Measurements from ENCODE around the gene NR1H3. TPM values are rescaled to one million over a fixed set of nuclear protein-coding genes. Genes with fewer than 3 reads are reported as not detected.

Gene NR1H3
- total and polyA plus RNA-seq, 2 of the 4 experiments (the other 2 are of a cell fraction), result 9.1 to 13.6 TPM

DNA sequence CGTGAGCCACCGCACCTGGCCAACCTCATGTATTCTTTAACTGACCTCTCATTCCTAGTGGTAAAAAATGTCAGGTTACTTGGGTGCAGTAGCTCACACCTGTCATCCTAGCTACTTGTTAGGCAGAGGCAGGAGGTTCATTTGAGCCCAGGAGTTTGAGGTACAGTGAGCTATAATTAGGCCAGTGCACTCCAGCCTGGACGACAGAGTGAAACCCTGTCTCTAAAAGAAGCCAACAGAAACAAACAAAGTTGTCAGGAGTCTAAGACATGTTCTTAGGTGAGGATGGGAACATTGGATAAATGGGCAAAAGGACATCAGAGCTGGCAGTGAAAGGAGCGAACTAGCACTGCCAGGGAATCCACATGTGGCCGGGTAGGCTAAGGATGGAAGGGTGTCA lies 30.3 kb downstream of the NR1H3 start:
- Histone ChIP-seq H3K9me1 (ENCODE audit: insufficient read depth, low read length) (peaks cover 11% of the 10 kb centered on the region; the same call in 1 of the 2 replicates), H3K23ac (ENCODE audit: low read depth, low read length) (no peak overlapping the region), H2BK5ac (ENCODE audit: low read depth, low read length, poor library complexity, severe bottlenecking) (no peak overlapping the region), H2AFZ (replicated peaks; ENCODE audit: low read length, poor library complexity) (no peak overlapping the region), H3K18ac (ENCODE audit: low read depth, low read length) (no peak overlapping the region), H2AK9ac (replicated peaks; ENCODE audit: low read depth, low read length, poor library complexity) (no peak overlapping the region), H3K4me1 (ENCODE audit: control insufficient read depth, insufficient read depth, low read length) (no peaks in the 10 kb centered on the region), H4K91ac (ENCODE audit: insufficient read depth, low read depth, low read length) (no peak overlapping the region), H4K8ac (ENCODE audit: low read depth in 2 of 2, low read length in 2 of 2) (no peak overlapping the region), H4K5ac (ENCODE audit: low read depth, low read length) (no peak overlapping the region), H4K20me1 (ENCODE audit: insufficient read depth, low read length) (no peaks in the 10 kb centered on the region), H3K14ac (replicated peaks; ENCODE audit: low read depth, low read length) (no peak overlapping the region), H2AK5ac (ENCODE audit: low read depth, low read length) (no peak overlapping the region), H3K27ac (ENCODE audit: insufficient read depth, low read length) (no peak overlapping the region), H3K4me3 (ENCODE audit: insufficient read depth, low read depth, low read length) (no peak overlapping the region), H2BK20ac (ENCODE audit: low read depth, low read length) (no peak overlapping the region), H3K4ac (ENCODE audit: low read depth, low read length) (no peak overlapping the region), H3K9me3 (ENCODE audit: control insufficient read depth, insufficient read depth, low read length) (no peaks in the 10 kb centered on the region), H3K27me3 (ENCODE audit: control insufficient read depth, insufficient read depth, low read length) (no peaks in the 10 kb centered on the region), H3K36me3 (ENCODE audit: control insufficient read depth, insufficient read depth, low read length) (peaks cover 77% of the 10 kb centered on the region), H3K56ac (ENCODE audit: extremely low read depth, insufficient read depth, low read length) (no peak overlapping the region), H2BK120ac (ENCODE audit: low read depth, low read length) (no peak overlapping the region), H3K4me2 (ENCODE audit: low read depth, low read length) (no peak overlapping the region), H2BK15ac (ENCODE audit: low read depth, low read length) (no peak overlapping the region), H3K79me1 (ENCODE audit: low read depth in 1 of 2, low read length in 2 of 2) (no peaks in the 10 kb centered on the region), H3K9ac (ENCODE audit: low read depth, low read length) (no peak overlapping the region)
- ATAC-seq (ENCODE audit: low read depth), result no peak
- intact Hi-C loops (cut with micrococcal nuclease), result no loop called here
- BruUV-seq (replicated peaks), result no TSS peak
- ChIA-PET CTCF (no interaction called here), POLR2A (ENCODE audit: unreplicated experiment) (no interaction called here)
- dilution Hi-C loops (cut with HindIII; ENCODE audit: low sequenced_read_pairs, unreplicated experiment), result no loop called here
- in situ Hi-C loops (cut with MboI; ENCODE audit: low sequenced_read_pairs), result no loop called here
- WGBS, 2 experiments (ENCODE audit: extremely low coverage in 2 of 2, insufficient read length in 1 of 2), result 100% methylated on average over 1 of the region's 5 CpGs; no CpG with 5 or more reads in 1 of the 2 experiments
- DNase-seq, result no peak
- TF ChIP-seq, protein P1, sequence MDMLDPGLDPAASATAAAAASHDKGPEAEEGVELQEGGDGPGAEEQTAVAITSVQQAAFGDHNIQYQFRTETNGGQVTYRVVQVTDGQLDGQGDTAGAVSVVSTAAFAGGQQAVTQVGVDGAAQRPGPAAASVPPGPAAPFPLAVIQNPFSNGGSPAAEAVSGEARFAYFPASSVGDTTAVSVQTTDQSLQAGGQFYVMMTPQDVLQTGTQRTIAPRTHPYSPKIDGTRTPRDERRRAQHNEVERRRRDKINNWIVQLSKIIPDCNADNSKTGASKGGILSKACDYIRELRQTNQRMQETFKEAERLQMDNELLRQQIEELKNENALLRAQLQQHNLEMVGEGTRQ (IDR thresholded peaks at IDR 0.05; ENCODE audit: low read depth, low read length), result no peak
- TF ChIP-seq RCOR1 (IDR thresholded peaks at IDR 0.05; ENCODE audit: insufficient replicate concordance, low read length), result no peak
- TF ChIP-seq, protein P2, sequence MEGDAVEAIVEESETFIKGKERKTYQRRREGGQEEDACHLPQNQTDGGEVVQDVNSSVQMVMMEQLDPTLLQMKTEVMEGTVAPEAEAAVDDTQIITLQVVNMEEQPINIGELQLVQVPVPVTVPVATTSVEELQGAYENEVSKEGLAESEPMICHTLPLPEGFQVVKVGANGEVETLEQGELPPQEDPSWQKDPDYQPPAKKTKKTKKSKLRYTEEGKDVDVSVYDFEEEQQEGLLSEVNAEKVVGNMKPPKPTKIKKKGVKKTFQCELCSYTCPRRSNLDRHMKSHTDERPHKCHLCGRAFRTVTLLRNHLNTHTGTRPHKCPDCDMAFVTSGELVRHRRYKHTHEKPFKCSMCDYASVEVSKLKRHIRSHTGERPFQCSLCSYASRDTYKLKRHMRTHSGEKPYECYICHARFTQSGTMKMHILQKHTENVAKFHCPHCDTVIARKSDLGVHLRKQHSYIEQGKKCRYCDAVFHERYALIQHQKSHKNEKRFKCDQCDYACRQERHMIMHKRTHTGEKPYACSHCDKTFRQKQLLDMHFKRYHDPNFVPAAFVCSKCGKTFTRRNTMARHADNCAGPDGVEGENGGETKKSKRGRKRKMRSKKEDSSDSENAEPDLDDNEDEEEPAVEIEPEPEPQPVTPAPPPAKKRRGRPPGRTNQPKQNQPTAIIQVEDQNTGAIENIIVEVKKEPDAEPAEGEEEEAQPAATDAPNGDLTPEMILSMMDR (conservative IDR thresholded peaks at IDR 0.05; ENCODE audit: low read depth, low read length), result no peak
- TF ChIP-seq ELK1 (IDR thresholded peaks at IDR 0.05; ENCODE audit: borderline replicate concordance, low read depth, low read length), result no peak
- TF ChIP-seq RAD21 (IDR thresholded peaks at IDR 0.05; ENCODE audit: low read length), result no peak
- no peak for TF ChIP-seq POLR2A (IDR thresholded peaks at IDR 0.05; ENCODE audit: low read depth, low read length)
- no peak for TF ChIP-seq MAFK (IDR thresholded peaks at IDR 0.05; ENCODE audit: low read depth, low read length)
- no peak for TF ChIP-seq MXI1 (IDR thresholded peaks at IDR 0.05; ENCODE audit: borderline replicate concordance, low read depth, low read length)
- TF ChIP-seq NFE2L2 (IDR thresholded peaks at IDR 0.05; ENCODE audit: low read depth, low read length), result no peak
- TF ChIP-seq RFX5 (IDR thresholded peaks at IDR 0.05; ENCODE audit: low read depth, low read length), result no peak
- no peak for TF ChIP-seq CEBPB (IDR thresholded peaks at IDR 0.05; ENCODE audit: low read depth, low read length)
- no peak for TF ChIP-seq SMC3 (IDR thresholded peaks at IDR 0.05; ENCODE audit: low read depth, low read length)
- TF ChIP-seq MAZ (IDR thresholded peaks at IDR 0.05; ENCODE audit: borderline replicate concordance, low read depth, low read length), result no peak
